ENCODE measurements around the gene GNB1. TPM values are rescaled to one million over a fixed set of nuclear protein-coding genes. Genes with fewer than 3 reads are reported as not detected.

The GNB1 gene
- total RNA-seq, 1 donor from 2014 or later, result 116 TPM

DNA sequence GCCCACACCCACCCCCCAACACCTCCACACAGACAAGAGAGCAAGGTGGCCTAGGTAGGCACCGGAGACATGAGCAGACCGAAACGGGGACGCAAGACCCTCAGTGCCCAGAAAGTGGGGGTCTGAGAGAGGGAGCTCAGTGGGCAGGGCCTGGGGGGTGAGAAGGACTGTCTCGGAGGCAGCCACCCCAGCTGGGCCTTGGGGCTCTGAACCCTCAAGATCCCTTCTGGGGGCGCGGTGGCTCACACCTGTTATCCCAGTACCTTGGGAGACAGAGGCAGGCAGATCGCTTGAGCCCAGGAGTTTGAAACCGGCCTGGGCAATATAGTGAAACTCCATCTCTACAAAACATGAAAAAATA, 9.1 kb upstream of the GNB1 start:
- no peak for FAIRE-seq
- Histone ChIP-seq H3K36me3 (ENCODE audit: control insufficient read depth, insufficient read depth, low read length) (no peaks in the 10 kb centered on the region), H3K4me3 (ENCODE audit: low read depth, low read length) (no peak overlapping the region), H3K27me3 (ENCODE audit: control insufficient read depth, insufficient read depth, low read length) (peaks cover 2% of the 10 kb centered on the region)
- TF ChIP-seq, protein P1, sequence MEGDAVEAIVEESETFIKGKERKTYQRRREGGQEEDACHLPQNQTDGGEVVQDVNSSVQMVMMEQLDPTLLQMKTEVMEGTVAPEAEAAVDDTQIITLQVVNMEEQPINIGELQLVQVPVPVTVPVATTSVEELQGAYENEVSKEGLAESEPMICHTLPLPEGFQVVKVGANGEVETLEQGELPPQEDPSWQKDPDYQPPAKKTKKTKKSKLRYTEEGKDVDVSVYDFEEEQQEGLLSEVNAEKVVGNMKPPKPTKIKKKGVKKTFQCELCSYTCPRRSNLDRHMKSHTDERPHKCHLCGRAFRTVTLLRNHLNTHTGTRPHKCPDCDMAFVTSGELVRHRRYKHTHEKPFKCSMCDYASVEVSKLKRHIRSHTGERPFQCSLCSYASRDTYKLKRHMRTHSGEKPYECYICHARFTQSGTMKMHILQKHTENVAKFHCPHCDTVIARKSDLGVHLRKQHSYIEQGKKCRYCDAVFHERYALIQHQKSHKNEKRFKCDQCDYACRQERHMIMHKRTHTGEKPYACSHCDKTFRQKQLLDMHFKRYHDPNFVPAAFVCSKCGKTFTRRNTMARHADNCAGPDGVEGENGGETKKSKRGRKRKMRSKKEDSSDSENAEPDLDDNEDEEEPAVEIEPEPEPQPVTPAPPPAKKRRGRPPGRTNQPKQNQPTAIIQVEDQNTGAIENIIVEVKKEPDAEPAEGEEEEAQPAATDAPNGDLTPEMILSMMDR (IDR thresholded peaks at IDR 0.05; ENCODE audit: insufficient read depth, low read length, severe bottlenecking), result no peak
- no peak for DNase-seq (ENCODE audit: low read depth)

DNA sequence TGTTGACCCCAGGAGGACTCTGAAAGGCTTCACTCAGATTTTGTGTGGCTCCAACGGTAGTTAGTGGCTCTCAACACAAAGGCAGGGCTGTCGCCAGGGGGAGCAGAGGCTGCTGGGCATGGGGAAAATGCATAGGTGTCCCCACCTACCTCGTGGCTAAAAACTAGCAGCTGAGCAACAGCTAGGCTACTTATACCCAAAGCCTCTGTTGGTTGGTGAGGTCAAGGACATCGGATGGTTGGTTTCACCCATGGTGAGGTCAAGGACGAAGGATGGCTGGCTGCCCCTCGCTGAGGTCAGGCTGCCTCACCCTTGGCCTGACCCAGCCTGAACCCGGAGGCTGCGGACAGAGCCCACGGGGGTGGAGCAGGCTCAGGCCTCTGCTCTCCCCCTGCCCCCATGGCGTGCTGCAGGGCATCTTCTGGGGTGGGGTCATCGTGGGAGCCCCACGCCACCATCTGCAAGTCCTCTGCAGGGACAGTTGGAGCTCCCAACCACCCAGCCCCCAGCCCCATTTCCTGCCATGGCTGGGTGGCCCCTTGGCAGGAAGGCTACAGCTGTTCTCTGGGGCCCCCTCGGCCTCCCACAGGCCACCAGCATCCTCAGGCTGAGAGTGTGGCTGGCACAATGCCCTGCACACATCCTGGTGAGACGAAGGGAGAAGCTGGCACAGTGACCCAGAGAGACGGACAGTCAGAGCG, 8.5 kb upstream of the GNB1 start:
- no peak for DNase-seq (ENCODE audit: low read depth)
- TF ChIP-seq, protein P1 (IDR thresholded peaks at IDR 0.05; ENCODE audit: insufficient read depth, low read length, severe bottlenecking), result peak; percentile 16
- Histone ChIP-seq H3K4me3 (ENCODE audit: low read depth, low read length) (no peak overlapping the region), H3K27me3 (ENCODE audit: control insufficient read depth, insufficient read depth, low read length) (peaks cover 2% of the 10 kb centered on the region), H3K36me3 (ENCODE audit: control insufficient read depth, insufficient read depth, low read length) (no peaks in the 10 kb centered on the region)
- no peak for FAIRE-seq

DNA sequence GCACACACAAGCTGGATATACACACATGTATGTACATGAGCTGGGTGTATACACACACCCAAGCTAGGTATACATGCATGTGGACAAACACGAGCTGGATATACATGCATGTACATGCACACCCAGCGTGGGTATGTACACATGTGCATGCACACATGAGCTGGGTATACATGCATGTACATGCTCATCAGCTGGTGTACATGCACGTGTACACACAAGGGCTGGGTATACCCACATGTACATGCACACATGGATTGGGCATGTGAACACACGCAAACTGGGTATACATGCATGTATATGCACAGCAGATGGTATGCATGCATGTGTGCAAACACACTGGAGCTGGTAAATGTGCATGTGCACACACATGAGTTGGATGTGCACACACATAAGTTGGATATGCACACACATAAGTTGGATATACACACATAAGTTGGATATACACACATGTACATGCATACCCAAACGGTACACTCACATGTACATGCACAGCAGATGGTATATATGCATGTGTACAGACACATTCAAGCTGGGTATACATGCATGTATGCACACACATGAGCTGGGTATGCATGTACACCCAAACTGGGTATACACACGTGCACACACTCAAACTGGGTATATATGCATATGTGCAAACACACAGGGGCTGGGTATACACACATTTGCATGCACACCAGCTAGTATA, 7.5 kb upstream of the GNB1 start:
- Histone ChIP-seq H3K4me3 (ENCODE audit: low read depth, low read length) (no peak overlapping the region), H3K27me3 (ENCODE audit: control insufficient read depth, insufficient read depth, low read length) (peaks cover 2% of the 10 kb centered on the region), H3K36me3 (ENCODE audit: control insufficient read depth, insufficient read depth, low read length) (no peaks in the 10 kb centered on the region)
- TF ChIP-seq, protein P1 (IDR thresholded peaks at IDR 0.05; ENCODE audit: insufficient read depth, low read length, severe bottlenecking), result no peak
- FAIRE-seq (peak; percentile 94), DNase-seq (ENCODE audit: low read depth) (no peak)

GRCh38 chr1:1895456-1896336, 4.8 kb upstream of the GNB1 start:
- Histone ChIP-seq H3K36me3 (ENCODE audit: control insufficient read depth, insufficient read depth, low read length) (no peaks in the 10 kb centered on the region), H3K4me3 (ENCODE audit: low read depth, low read length) (no peak overlapping the region), H3K27me3 (ENCODE audit: control insufficient read depth, insufficient read depth, low read length) (peaks cover 2% of the 10 kb centered on the region)
- no peak for DNase-seq (ENCODE audit: low read depth)
- FAIRE-seq, result no peak
- TF ChIP-seq, protein P1 (IDR thresholded peaks at IDR 0.05; ENCODE audit: insufficient read depth, low read length, severe bottlenecking), result no peak

- no peak overlapping the region for H3K4me3 ChIP-seq (ENCODE audit: low read depth, low read length)
- DNase-seq (ENCODE audit: low read depth) (no peak), FAIRE-seq (no peak)
- peaks cover 2% of the 10 kb centered on the region for H3K27me3 ChIP-seq (ENCODE audit: control insufficient read depth, insufficient read depth, low read length)
- TF ChIP-seq, protein P1 (IDR thresholded peaks at IDR 0.05; ENCODE audit: insufficient read depth, low read length, severe bottlenecking), result no peak
- no peaks in the 10 kb centered on the region for H3K36me3 ChIP-seq (ENCODE audit: control insufficient read depth, insufficient read depth, low read length)
Observed at GRCh38 chr1:1895060-1895418, 4.2 kb upstream of the GNB1 start.
